Measurements from ENCODE around the gene AGFG2. TPM values are rescaled to one million over a fixed set of nuclear protein-coding genes. Genes with fewer than 3 reads are reported as not detected.

The AGFG2 gene
- total and polyA plus RNA-seq, 2 of the 13 experiments (the other 11 are each of a cell fraction or from before 2014, with no cell fraction given) = 125 to 132 TPM

- TF ChIP-seq ZHX2 (IDR thresholded peaks at IDR 0.05; ENCODE audit: low read depth) = no peak
- no peak for TF ChIP-seq ZHX2 (CRISPR knock-in tag; IDR thresholded peaks at IDR 0.05; ENCODE audit: borderline replicate concordance)
- no peak for TF ChIP-seq ONECUT2 (CRISPR knock-in tag; IDR thresholded peaks at IDR 0.05)
- TF ChIP-seq CREB1 (IDR thresholded peaks at IDR 0.05) = no peak
- no peak for TF ChIP-seq CREB1 (CRISPR knock-in tag; IDR thresholded peaks at IDR 0.05)
- TF ChIP-seq SOX13 (IDR thresholded peaks at IDR 0.05) = no peak
- 0 out of 4 replicates have a peak, but pooled peaks of 1 of the 2 experiments have one; percentile 43 for TF ChIP-seq SOX13 (CRISPR knock-in tag; conservative IDR thresholded peaks at IDR 0.05 in 1 of 2, IDR thresholded peaks at IDR 0.05 in 1 of 2)
- no peak for TF ChIP-seq E2F2 (CRISPR knock-in tag; IDR thresholded peaks at IDR 0.05; ENCODE audit: borderline replicate concordance)
- TF ChIP-seq AGO2 (optimal IDR thresholded peaks at IDR 0.05; ENCODE audit: low read depth, low read length) = peak; percentile 79
- no peak for TF ChIP-seq ZNF770 (CRISPR knock-in tag; IDR thresholded peaks at IDR 0.05)
- TF ChIP-seq FIP1L1 (IDR thresholded peaks at IDR 0.05; ENCODE audit: borderline replicate concordance, insufficient read depth, low read depth, low read length) = peak; percentile 69; the same call in 1 of the 2 replicates
- no peak for TF ChIP-seq ZNF567 (CRISPR knock-in tag; IDR thresholded peaks at IDR 0.05; ENCODE audit: borderline replicate concordance)
- TF ChIP-seq ZNF709 (CRISPR knock-in tag; IDR thresholded peaks at IDR 0.05) = no peak
- peak; percentile 16 for TF ChIP-seq SRSF1 (optimal IDR thresholded peaks at IDR 0.05; ENCODE audit: low read depth, low read length)
- TF ChIP-seq POLR2AphosphoS2 (IDR thresholded peaks at IDR 0.05; ENCODE audit: low read depth, low read length) = no peak; the same call in 1 of the 2 replicates
- no peak for TF ChIP-seq MED1 (CRISPR knock-in tag; IDR thresholded peaks at IDR 0.05)
- TF ChIP-seq, protein P1, sequence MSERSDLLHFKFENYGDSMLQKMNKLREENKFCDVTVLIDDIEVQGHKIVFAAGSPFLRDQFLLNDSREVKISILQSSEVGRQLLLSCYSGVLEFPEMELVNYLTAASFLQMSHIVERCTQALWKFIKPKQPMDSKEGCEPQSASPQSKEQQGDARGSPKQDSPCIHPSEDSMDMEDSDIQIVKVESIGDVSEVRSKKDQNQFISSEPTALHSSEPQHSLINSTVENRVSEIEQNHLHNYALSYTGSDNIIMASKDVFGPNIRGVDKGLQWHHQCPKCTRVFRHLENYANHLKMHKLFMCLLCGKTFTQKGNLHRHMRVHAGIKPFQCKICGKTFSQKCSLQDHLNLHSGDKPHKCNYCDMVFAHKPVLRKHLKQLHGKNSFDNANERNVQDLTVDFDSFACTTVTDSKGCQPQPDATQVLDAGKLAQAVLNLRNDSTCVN (CRISPR knock-in tag; IDR thresholded peaks at IDR 0.05; ENCODE audit: borderline replicate concordance) = no peak
Measured at GRCh38 chr7:100572949-100573675, 34.1 kb downstream of the AGFG2 start (continued).
